ENCODE results near the gene DOCK9. TPM values are rescaled to one million over a fixed set of nuclear protein-coding genes. Genes with fewer than 3 reads are reported as not detected.

Gene DOCK9
- total RNA-seq, 4 donors from 2014 or later = 121 to 240 (median 200) TPM

- WGBS = 89% methylated on average over 14 of the region's 14 CpGs
- no peak for DNase-seq (ENCODE audit: low spot score in 2 of 2)
- TF ChIP-seq POLR2AphosphoS5 (IDR thresholded peaks at IDR 0.05) (no peak), POLR2A (IDR thresholded peaks at IDR 0.05) (no peak), EP300 (IDR thresholded peaks at IDR 0.05) (no peak)
- Histone ChIP-seq H3K9me3 (no peaks in the 10 kb centered on the region), H3K4me3 (no peak overlapping the region), H3K27ac (no peak overlapping the region), H3K27me3 (no peaks in the 10 kb centered on the region), H3K4me1 (peaks cover 27% of the 10 kb centered on the region), H3K36me3 (peaks cover 85% of the 10 kb centered on the region)
Observed at GRCh38 chr13:98827449-98827848, 150.4 kb downstream of the DOCK9 start.

- H3K4me1 ChIP-seq = peaks cover 38% of the 10 kb centered on the region
- no peaks in the 10 kb centered on the region for H3K9me3 ChIP-seq
- TF ChIP-seq POLR2A (IDR thresholded peaks at IDR 0.05) = no peak
- TF ChIP-seq CTCF (IDR thresholded peaks at IDR 0.05) = no peak
- TF ChIP-seq EP300 (IDR thresholded peaks at IDR 0.05) = no peak
- TF ChIP-seq POLR2AphosphoS5 (IDR thresholded peaks at IDR 0.05) = no peak
- WGBS = 88% methylated on average over 6 of the region's 6 CpGs
- peaks cover 72% of the 10 kb centered on the region for H3K36me3 ChIP-seq
- no peak for DNase-seq (ENCODE audit: low spot score in 2 of 2)
- no peak overlapping the region for H3K4me3 ChIP-seq
- no peaks in the 10 kb centered on the region for H3K27me3 ChIP-seq
- no peak overlapping the region for H3K27ac ChIP-seq
Observed at GRCh38 chr13:98826146-98826545, 151.7 kb downstream of the DOCK9 start.

GRCh38 chr13:98825659-98826058, 152.2 kb downstream of the DOCK9 start:
- Histone ChIP-seq H3K27ac (no peak overlapping the region), H3K4me1 (peaks cover 43% of the 10 kb centered on the region), H3K4me3 (no peak overlapping the region), H3K9me3 (no peaks in the 10 kb centered on the region), H3K36me3 (peaks cover 67% of the 10 kb centered on the region), H3K27me3 (no peaks in the 10 kb centered on the region)
- no peak for TF ChIP-seq EP300 (IDR thresholded peaks at IDR 0.05)
- TF ChIP-seq CTCF (IDR thresholded peaks at IDR 0.05) = no peak
- no peak for TF ChIP-seq POLR2AphosphoS5 (IDR thresholded peaks at IDR 0.05)
- no peak for TF ChIP-seq POLR2A (IDR thresholded peaks at IDR 0.05)
- whole genome bisulfite sequencing = 70% methylated on average over 8 of the region's 8 CpGs
- no peak for DNase-seq (ENCODE audit: low spot score in 2 of 2)

GRCh38 chr13:98824376-98825160, 153.3 kb downstream of the DOCK9 start:
- WGBS = 66% methylated on average over 13 of the region's 13 CpGs
- TF ChIP-seq CTCF (IDR thresholded peaks at IDR 0.05) (no peak), POLR2AphosphoS5 (IDR thresholded peaks at IDR 0.05) (no peak), POLR2A (IDR thresholded peaks at IDR 0.05) (no peak), EP300 (IDR thresholded peaks at IDR 0.05) (no peak)

GRCh38 chr13:98823442-98823841, 154.4 kb downstream of the DOCK9 start:
- H3K9me3 ChIP-seq = no peaks in the 10 kb centered on the region
- no peaks in the 10 kb centered on the region for H3K27me3 ChIP-seq
- H3K4me3 ChIP-seq = no peak overlapping the region
- peak overlapping the region; percentile 41 for H3K27ac ChIP-seq
- WGBS = 60% methylated on average over 5 of the region's 5 CpGs
- DNase-seq (ENCODE audit: low spot score in 2 of 2) = no peak
- peaks cover 47% of the 10 kb centered on the region for H3K36me3 ChIP-seq
- H3K4me1 ChIP-seq = peaks cover 44% of the 10 kb centered on the region
- TF ChIP-seq POLR2AphosphoS5 (IDR thresholded peaks at IDR 0.05) = no peak

More at GRCh38 chr13:98824376-98825160, 153.3 kb downstream of the DOCK9 start:
- Histone ChIP-seq H3K27me3 (no peaks in the 10 kb centered on the region), H3K4me3 (no peak overlapping the region), H3K4me1 (peaks cover 44% of the 10 kb centered on the region), H3K36me3 (peaks cover 57% of the 10 kb centered on the region), H3K9me3 (no peaks in the 10 kb centered on the region), H3K27ac (no peak overlapping the region)
- no peak for DNase-seq (ENCODE audit: low spot score in 2 of 2)

- no peak for DNase-seq (ENCODE audit: low spot score in 2 of 2)
- TF ChIP-seq POLR2A (IDR thresholded peaks at IDR 0.05) (no peak), POLR2AphosphoS5 (IDR thresholded peaks at IDR 0.05) (no peak), CTCF (IDR thresholded peaks at IDR 0.05) (no peak)
- H3K27ac ChIP-seq = peak overlapping the region; percentile 4
- peaks cover 38% of the 10 kb centered on the region for H3K36me3 ChIP-seq
- H3K4me3 ChIP-seq = no peak overlapping the region
- H3K9me3 ChIP-seq = no peaks in the 10 kb centered on the region
- H3K4me1 ChIP-seq = peaks cover 44% of the 10 kb centered on the region
- WGBS = 35% methylated on average over 3 of the region's 3 CpGs
- H3K27me3 ChIP-seq = no peaks in the 10 kb centered on the region
Observed at GRCh38 chr13:98822225-98822606, 155.6 kb downstream of the DOCK9 start.

All from suprapubic skin (tissue), 4 donors.